Islet of Langerhans (tissue), 1 donor: ENCODE measurements around the gene MOV10.

Source experiments
- FAIRE-seq: peaks from one replicate; lab custom pipeline; 2011; peaks lifted over from hg19 to GRCh38; lab: Jason Lieb, UNC

The MOV10 gene

DNA sequence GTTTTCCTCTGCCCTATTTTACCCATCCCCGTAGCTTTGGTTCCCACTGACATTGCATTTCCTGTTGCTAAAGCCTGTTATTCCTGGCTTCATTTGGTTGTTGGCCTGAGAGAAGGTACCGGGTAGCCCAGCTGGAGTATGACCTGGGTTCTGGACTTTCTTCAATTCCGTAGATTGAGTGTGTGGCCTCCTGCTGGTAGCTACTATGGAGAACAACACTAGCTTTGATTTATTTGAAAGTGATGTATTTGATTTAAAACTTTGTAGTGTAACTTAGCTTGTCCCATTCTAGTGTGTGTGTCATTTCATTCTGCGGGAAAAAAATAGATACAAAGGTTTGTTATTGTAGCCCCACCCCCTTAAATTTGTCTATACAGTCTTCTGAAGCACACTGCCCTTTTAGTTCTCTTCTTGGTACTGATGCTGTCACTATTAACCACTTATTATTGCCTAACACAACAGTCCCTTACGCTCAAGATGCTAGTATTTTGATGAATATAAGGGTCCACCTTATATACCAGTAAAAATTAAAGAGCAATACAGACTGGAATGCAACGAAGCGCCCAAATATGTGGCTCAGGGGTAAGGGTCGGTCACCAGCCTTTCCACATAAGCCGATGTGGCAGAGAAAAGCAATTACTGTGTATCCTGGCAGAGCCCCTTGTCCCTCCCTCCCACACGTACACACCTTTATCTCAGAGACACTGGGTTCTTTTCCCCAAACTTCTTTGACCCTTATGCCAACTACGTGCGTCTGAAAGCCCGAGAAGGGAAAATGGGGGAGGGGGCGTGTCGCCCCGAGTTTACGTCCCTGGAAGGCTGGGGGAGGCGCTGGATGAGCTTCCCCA lies 643 bp upstream of the MOV10 start:
- peak; percentile 41 for FAIRE-seq

- FAIRE-seq, result no peak
Measured at GRCh38 chr1:112674986-112675727, 698 bp downstream of the MOV10 start.

GRCh38 chr1:112675728-112676381 lies 1.4 kb downstream of the MOV10 start:
- FAIRE-seq, result no peak

- FAIRE-seq, result no peak
Measured at GRCh38 chr1:112676543-112676942, 2.1 kb downstream of the MOV10 start.

- FAIRE-seq, result no peak
Measured at GRCh38 chr1:112677501-112677900, 3.0 kb downstream of the MOV10 start.

DNA sequence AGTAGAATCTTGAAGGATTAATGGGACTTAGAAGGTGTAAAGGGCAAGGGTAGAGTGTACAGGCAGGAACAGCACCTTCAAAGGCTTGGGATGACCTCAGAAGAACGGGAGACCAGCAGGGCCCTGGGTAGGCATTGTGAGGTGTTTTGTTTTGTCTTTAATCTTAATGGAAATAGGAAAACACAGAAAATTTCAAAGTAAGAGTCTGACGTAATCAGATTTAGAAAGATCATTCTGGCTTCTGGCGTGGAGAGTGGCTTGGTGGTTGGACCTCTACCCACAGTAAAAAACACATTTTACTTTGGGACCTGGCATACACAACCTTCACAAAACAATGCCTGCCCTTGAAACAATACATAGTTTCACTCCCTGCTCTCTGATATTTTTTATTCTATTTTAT lies 4.1 kb downstream of the MOV10 start:
- FAIRE-seq, result no peak

DNA sequence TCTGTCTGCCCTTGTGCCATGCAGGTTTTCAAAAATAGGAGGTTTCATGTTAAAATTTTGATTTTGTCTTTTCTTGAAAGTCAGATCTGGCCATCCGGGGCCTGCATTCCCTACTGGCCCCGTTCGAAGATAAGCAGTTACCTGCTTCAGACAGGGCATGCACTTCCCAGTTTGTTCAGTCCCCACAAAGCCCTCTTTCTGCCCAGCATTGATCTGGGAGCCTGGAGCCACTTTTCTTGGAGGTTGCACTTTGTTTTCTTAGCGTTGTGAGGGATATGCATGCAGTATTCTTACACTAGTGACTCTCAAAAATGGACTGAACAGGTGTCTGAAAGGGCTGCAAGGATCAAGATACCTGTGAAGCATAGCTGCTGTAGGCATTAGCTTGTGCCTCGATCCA lies 11.5 kb downstream of the MOV10 start:
- FAIRE-seq, result no peak

DNA sequence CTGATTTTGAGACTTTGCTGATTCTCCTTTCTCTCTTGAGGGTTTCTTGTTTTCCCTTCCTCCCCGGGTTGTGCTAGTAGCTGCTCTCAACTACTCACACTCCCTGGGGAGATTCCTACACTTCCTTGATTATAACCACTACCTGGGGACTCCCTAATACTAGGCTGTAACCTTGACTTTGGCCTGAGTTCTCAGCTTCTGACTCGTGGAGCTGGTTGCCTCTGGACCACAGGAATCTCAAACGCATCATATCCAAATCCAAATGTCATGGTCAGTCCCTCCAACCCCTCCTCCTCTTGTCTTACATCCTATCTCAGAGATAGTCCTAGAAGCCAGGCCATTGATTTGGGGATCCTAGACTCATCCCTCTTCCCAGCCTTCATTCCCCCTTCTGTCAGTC lies 12.0 kb downstream of the MOV10 start:
- no peak for FAIRE-seq

- no peak for FAIRE-seq
Measured at GRCh38 chr1:112686835-112687234, 12.4 kb downstream of the MOV10 start.

DNA sequence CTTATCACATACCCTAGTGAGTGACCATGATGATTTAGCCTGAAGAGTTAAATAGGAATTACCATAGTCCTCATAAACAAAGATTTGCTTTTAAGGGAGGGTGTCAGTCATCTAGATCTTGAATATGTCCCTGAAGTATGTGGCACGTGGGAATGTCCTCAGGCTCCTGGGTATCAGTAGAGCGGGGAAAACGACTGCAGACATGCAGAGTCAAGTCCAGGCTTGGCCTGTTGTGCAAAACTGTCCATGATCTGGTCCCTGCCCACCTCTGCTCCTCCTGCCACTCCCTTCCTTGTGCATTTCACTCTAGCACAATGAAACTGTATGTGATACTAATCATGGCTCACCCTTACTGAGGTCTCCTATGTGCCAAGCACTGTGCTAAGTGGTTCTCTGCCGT lies 12.9 kb downstream of the MOV10 start:
- no peak for FAIRE-seq

- FAIRE-seq, result no peak
Measured at GRCh38 chr1:112687785-112688496, 13.5 kb downstream of the MOV10 start.

- no peak for FAIRE-seq
Measured at GRCh38 chr1:112688781-112689193, 14.3 kb downstream of the MOV10 start.

- no peak for FAIRE-seq
Measured at GRCh38 chr1:112689196-112689841, 14.9 kb downstream of the MOV10 start.

- FAIRE-seq, result no peak
Measured at GRCh38 chr1:112689842-112690237, 15.4 kb downstream of the MOV10 start.

- FAIRE-seq, result no peak
Measured at GRCh38 chr1:112692681-112693080, 18.2 kb downstream of the MOV10 start.

- FAIRE-seq, result no peak
Measured at GRCh38 chr1:112693821-112694220, 19.4 kb downstream of the MOV10 start.

- FAIRE-seq, result no peak
Measured at GRCh38 chr1:112694363-112694929, 20.0 kb downstream of the MOV10 start.

DNA sequence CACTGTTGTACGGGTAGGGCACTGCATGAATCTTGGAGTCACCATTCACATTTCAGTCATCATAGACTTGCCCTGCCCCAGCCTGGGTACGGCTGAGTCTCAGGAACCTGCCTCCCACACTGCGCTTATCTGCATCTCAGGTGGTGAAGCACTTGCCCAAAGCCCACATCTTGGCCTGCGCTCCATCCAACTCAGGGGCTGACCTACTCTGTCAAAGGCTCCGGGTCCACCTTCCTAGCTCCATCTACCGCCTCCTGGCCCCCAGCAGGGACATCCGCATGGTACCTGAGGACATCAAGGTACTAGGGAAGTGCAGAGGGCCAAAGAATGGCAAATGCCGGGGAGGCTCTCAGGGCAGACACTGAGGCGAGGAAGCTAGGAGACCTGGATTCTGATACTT lies 20.8 kb downstream of the MOV10 start:
- no peak for FAIRE-seq

DNA sequence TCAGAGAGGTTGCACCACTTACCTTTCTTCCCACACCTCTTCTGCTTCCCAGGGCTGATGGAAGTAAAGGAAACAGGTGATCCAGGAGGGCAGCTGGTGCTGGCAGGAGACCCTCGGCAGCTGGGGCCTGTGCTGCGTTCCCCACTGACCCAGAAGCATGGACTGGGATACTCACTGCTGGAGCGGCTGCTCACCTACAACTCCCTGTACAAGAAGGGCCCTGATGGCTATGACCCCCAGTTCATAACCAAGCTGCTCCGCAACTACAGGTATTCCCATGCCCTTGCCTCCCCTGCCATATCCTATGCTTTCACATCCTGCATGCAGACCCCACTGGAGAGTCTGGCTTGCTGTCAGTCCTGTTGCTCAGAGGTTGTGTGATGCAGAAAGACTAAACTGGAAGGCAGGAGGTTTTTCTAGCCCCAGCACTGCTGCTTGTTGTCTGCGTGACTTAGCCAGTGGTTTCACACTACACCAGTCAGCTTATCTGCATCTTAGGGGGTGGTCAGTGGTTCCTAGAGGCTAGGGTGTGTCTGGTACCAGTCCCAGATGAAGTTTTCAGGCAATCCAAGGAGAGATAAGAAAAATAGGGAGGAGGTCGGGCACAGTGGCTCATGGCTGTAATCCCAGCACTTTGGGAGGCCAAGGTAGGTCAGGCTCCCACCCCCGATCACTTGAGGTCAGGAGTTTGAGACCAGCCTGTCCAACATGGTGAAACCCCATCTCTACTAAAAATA lies 22.3 kb downstream of the MOV10 start:
- FAIRE-seq, result no peak

DNA sequence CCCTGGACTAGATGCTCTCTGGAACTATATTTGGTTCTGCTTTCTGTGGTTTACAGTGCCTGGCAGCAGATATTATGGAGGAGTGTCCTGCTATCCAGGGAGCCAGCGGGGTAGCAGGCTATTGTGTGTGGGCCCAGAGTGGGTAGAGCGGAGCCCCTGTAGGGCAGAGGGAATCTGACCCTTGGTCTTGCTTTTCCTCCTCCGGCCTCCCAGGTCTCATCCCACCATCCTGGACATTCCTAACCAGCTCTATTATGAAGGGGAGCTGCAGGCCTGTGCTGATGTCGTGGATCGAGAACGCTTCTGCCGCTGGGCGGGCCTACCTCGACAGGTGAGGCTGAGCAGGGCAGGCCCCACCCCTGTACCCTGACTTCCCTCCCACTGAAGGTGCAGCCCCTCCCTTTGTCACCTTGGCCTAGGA lies 23.3 kb downstream of the MOV10 start:
- no peak for FAIRE-seq
